ENCODE data around the gene TSPAN3.

Gene TSPAN3

DNA sequence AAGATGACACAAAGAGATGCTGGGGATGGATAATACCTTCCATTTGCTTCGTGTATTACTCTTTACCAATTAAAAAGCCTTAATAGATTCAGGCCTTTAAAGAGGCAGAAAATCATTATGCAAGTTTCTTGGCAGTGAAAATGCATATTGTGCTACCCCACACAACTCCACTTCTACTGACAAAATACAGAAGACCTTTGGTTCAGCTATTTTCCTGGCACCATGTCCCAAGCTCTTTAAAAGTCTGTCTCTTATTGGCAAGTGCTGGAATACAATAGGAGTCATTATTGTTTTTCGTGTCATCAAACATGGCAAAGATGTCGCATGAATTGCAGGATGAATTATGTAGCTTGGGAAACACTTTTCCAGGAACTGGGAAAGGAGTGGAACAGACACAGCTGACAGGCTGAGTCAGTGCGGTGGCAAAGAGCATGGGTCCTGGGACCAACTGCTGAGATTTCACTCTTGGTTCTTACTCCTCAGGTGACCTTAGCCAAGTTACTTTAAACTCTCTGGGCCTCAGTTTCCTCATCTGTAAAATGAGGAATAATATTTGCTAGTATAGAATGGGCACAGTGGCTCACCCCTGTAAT lies 5.5 kb upstream of the TSPAN3 start:
- no peak overlapping the region for H3K4me3 ChIP-seq (replicated peaks; ENCODE audit: insufficient read depth, low read length)
- H3K27ac ChIP-seq (replicated peaks): no peak overlapping the region
- TF ChIP-seq GABPA (IDR thresholded peaks at IDR 0.05; ENCODE audit: low read depth) (no peak), POLR2AphosphoS5 (IDR thresholded peaks at IDR 0.05; ENCODE audit: low read depth) (no peak), SPI1 (IDR thresholded peaks at IDR 0.05; ENCODE audit: borderline replicate concordance, low read depth) (no peak)
- TF ChIP-seq, protein P1, sequence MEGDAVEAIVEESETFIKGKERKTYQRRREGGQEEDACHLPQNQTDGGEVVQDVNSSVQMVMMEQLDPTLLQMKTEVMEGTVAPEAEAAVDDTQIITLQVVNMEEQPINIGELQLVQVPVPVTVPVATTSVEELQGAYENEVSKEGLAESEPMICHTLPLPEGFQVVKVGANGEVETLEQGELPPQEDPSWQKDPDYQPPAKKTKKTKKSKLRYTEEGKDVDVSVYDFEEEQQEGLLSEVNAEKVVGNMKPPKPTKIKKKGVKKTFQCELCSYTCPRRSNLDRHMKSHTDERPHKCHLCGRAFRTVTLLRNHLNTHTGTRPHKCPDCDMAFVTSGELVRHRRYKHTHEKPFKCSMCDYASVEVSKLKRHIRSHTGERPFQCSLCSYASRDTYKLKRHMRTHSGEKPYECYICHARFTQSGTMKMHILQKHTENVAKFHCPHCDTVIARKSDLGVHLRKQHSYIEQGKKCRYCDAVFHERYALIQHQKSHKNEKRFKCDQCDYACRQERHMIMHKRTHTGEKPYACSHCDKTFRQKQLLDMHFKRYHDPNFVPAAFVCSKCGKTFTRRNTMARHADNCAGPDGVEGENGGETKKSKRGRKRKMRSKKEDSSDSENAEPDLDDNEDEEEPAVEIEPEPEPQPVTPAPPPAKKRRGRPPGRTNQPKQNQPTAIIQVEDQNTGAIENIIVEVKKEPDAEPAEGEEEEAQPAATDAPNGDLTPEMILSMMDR (IDR thresholded peaks at IDR 0.05; ENCODE audit: insufficient read depth, low read length): no peak
- TF ChIP-seq, protein P2, sequence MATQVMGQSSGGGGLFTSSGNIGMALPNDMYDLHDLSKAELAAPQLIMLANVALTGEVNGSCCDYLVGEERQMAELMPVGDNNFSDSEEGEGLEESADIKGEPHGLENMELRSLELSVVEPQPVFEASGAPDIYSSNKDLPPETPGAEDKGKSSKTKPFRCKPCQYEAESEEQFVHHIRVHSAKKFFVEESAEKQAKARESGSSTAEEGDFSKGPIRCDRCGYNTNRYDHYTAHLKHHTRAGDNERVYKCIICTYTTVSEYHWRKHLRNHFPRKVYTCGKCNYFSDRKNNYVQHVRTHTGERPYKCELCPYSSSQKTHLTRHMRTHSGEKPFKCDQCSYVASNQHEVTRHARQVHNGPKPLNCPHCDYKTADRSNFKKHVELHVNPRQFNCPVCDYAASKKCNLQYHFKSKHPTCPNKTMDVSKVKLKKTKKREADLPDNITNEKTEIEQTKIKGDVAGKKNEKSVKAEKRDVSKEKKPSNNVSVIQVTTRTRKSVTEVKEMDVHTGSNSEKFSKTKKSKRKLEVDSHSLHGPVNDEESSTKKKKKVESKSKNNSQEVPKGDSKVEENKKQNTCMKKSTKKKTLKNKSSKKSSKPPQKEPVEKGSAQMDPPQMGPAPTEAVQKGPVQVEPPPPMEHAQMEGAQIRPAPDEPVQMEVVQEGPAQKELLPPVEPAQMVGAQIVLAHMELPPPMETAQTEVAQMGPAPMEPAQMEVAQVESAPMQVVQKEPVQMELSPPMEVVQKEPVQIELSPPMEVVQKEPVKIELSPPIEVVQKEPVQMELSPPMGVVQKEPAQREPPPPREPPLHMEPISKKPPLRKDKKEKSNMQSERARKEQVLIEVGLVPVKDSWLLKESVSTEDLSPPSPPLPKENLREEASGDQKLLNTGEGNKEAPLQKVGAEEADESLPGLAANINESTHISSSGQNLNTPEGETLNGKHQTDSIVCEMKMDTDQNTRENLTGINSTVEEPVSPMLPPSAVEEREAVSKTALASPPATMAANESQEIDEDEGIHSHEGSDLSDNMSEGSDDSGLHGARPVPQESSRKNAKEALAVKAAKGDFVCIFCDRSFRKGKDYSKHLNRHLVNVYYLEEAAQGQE (IDR thresholded peaks at IDR 0.05; ENCODE audit: insufficient replicate concordance, low read depth): no peak
- H3K27me3 ChIP-seq (ENCODE audit: insufficient read depth, poor library complexity, severe bottlenecking): no peaks in the 10 kb centered on the region
- DNase-seq (ENCODE audit: low read depth in 1 of 2, low spot score in 1 of 2): no peak

DNA sequence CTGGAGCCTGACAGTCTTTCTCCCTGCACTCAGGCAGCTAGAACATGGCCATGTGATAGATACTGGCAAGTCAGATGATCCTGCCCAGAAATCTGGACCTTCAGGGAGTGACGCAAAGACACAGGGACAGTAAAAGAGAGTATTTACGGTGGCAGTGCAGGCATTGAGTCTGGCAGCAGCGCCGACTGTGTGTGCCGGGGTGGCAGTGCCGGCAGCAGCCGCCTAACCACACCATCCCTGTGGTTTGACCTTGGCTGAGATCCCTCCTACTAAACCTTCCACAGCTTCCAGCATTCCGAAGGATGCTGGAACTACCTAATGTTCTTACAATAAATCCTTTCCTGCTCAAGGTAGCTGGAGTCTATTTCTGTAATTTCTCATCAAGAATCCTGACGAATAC lies 4.6 kb upstream of the TSPAN3 start:
- no peak for TF ChIP-seq SPI1 (IDR thresholded peaks at IDR 0.05; ENCODE audit: borderline replicate concordance, low read depth)
- TF ChIP-seq, protein P1 (IDR thresholded peaks at IDR 0.05; ENCODE audit: insufficient read depth, low read length): no peak
- Histone ChIP-seq H3K27ac (replicated peaks) (no peak overlapping the region), H3K4me3 (replicated peaks; ENCODE audit: insufficient read depth, low read length) (no peak overlapping the region), H3K27me3 (ENCODE audit: insufficient read depth, poor library complexity, severe bottlenecking) (no peaks in the 10 kb centered on the region)
- no peak for DNase-seq (ENCODE audit: low read depth in 1 of 2, low spot score in 1 of 2)

DNA sequence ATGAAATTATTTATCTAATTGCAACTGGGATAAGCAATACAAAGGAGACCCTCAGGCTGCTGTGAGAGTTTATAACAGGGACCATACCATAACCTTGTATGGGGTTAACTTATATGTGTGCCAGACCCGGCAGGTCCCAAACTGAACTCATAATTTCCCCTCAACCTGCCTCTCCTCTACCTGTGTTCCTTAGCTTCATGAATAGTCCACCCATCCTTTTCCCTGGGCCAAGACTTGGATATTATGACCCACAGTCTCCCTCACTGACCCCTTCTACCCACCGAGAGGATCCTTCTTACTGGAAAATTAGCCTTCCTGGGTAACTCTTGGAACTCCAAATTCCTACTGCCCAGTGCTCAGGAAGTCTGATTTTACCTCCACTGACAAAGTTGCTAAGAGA lies 3.4 kb upstream of the TSPAN3 start:
- TF ChIP-seq, protein P2 (IDR thresholded peaks at IDR 0.05; ENCODE audit: insufficient replicate concordance, low read depth): no peak
- TF ChIP-seq SPI1 (IDR thresholded peaks at IDR 0.05; ENCODE audit: borderline replicate concordance, low read depth) (no peak), GABPA (IDR thresholded peaks at IDR 0.05; ENCODE audit: low read depth) (no peak)
- TF ChIP-seq, protein P1 (IDR thresholded peaks at IDR 0.05; ENCODE audit: insufficient read depth, low read length): no peak
- H3K27ac ChIP-seq (replicated peaks): no peak overlapping the region
- DNase-seq (ENCODE audit: low read depth in 1 of 2, low spot score in 1 of 2): no peak
- H3K27me3 ChIP-seq (ENCODE audit: insufficient read depth, poor library complexity, severe bottlenecking): no peaks in the 10 kb centered on the region
- no peak overlapping the region for H3K4me3 ChIP-seq (replicated peaks; ENCODE audit: insufficient read depth, low read length)
